HL-60 (cell line): Measurements from ENCODE around the gene RALY.

Experiments
- DNase-seq, 2 experiments: peaks; one replicate each; pipeline ENCODE4 v3.0.0-alpha.2; 2010 to 2020; ENCODE audit warnings: low read depth in 1 of 2, low spot score in 1 of 2
- H3K27ac ChIP-seq: fragments of 250-450 bp; sonication (Bioruptor Pico); replicated peaks from 2 replicates; pipeline ENCODE4 v1.5.1; 2020; ENCODE audit warnings: mild to moderate bottlenecking, moderate library complexity
- H3K27me3 ChIP-seq: fragments of 250-450 bp; sonication (Bioruptor Pico); 2 replicates; pipeline ENCODE4 v1.5.1; 2021; ENCODE audit warnings: mild to moderate bottlenecking, moderate library complexity; ENCODE audit not compliant: insufficient read depth, poor library complexity, severe bottlenecking
- H3K4me3 ChIP-seq: replicated peaks from 2 replicates; pipeline ENCODE4 v1.5.1; 2011; ENCODE audit warnings: mild to moderate bottlenecking, control low read depth, low read length; ENCODE audit not compliant: insufficient read depth
- CTCF ChIP-seq: IDR thresholded peaks from one replicate; pipeline ENCODE4 v1.5.1; 2011; ENCODE audit warnings: low read length, control low read depth, inconsistent platforms; ENCODE audit not compliant: insufficient read depth
- GABPA ChIP-seq: IDR thresholded peaks from 2 replicates; pipeline ENCODE4 v1.6.1; 2012; ENCODE audit warnings: low read depth
- POLR2AphosphoS5 ChIP-seq: IDR thresholded peaks from 2 replicates; pipeline ENCODE4 v1.6.1; 2012; ENCODE audit warnings: low read depth
- REST ChIP-seq: IDR thresholded peaks from 2 replicates; pipeline ENCODE4 v1.6.1; 2012; ENCODE audit warnings: low read depth; ENCODE audit not compliant: insufficient replicate concordance
- SPI1 ChIP-seq: IDR thresholded peaks from 2 replicates; pipeline ENCODE4 v1.6.1; 2012; ENCODE audit warnings: low read depth, mild to moderate bottlenecking, borderline replicate concordance

The RALY gene

GRCh38 chr20:34093895-34094294 is 100.2 kb downstream of the RALY start:
- no peak for TF ChIP-seq SPI1
- no peak for TF ChIP-seq POLR2AphosphoS5
- TF ChIP-seq REST, result no peak
- no peak for TF ChIP-seq CTCF
- TF ChIP-seq GABPA, result no peak
- Histone ChIP-seq H3K27me3 (no peaks in the 10 kb centered on the region), H3K27ac (no peak overlapping the region), H3K4me3 (no peak overlapping the region)
- no peak for DNase-seq

GRCh38 chr20:34095825-34096224 is 102.1 kb downstream of the RALY start:
- DNase-seq, result no peak
- H3K27ac ChIP-seq, result no peak overlapping the region
- H3K27me3 ChIP-seq, result no peaks in the 10 kb centered on the region
- no peak overlapping the region for H3K4me3 ChIP-seq
- TF ChIP-seq REST (no peak), GABPA (no peak), POLR2AphosphoS5 (no peak), CTCF (no peak), SPI1 (no peak)

GRCh38 chr20:34096699-34097444 is 103.2 kb downstream of the RALY start:
- H3K4me3 ChIP-seq, result no peak overlapping the region
- TF ChIP-seq CTCF (no peak), GABPA (no peak), SPI1 (no peak), REST (no peak), POLR2AphosphoS5 (no peak; the same call in 1 of the 2 replicates)
- no peak overlapping the region for H3K27ac ChIP-seq
- no peak for DNase-seq
- H3K27me3 ChIP-seq, result no peaks in the 10 kb centered on the region
